Endodermal cell (in vitro differentiated cells): ENCODE measurements around the gene INTS4. TPM values are rescaled to one million over a fixed set of nuclear protein-coding genes. Genes with fewer than 3 reads are reported as not detected.
A peak's percentile ranks its signal among the peaks of the same experiment; 100 is the strongest.

Experiments
- DNase-seq: peaks from one replicate; pipeline ENCODE4 v3.0.0-alpha.2; 2017
- H3K27ac ChIP-seq: 2 replicates; pipeline ENCODE4 v1.5.1; 2013; ENCODE audit warnings: mild to moderate bottlenecking, low read depth, low read length, moderate library complexity
- H3K27me3 ChIP-seq: 2 replicates; pipeline ENCODE4 v1.6.1; 2013; ENCODE audit warnings: mild to moderate bottlenecking, low read length, moderate library complexity; ENCODE audit not compliant: insufficient read depth, control insufficient read depth, poor library complexity, severe bottlenecking
- H3K36me3 ChIP-seq: 2 replicates; pipeline ENCODE4 v1.7.0; 2013; ENCODE audit warnings: mild to moderate bottlenecking, low read length, moderate library complexity; ENCODE audit not compliant: control insufficient read depth, insufficient read depth
- H3K4me1 ChIP-seq: one replicate; pipeline ENCODE4 v1.7.0; 2013; ENCODE audit warnings: low read length; ENCODE audit not compliant: control insufficient read depth, insufficient read depth
- H3K4me3 ChIP-seq: 2 replicates; pipeline ENCODE4 v1.5.1; 2013; ENCODE audit warnings: mild to moderate bottlenecking, low read length, moderate library complexity
- H3K9ac ChIP-seq: 2 replicates; pipeline ENCODE4 v1.6.1; 2013; ENCODE audit warnings: mild to moderate bottlenecking, low read length, moderate library complexity; ENCODE audit not compliant: poor library complexity, severe bottlenecking; ENCODE audit errors: extremely low read depth
- H3K9me3 ChIP-seq: 2 replicates; pipeline ENCODE4 v1.6.1; 2013; ENCODE audit warnings: mild to moderate bottlenecking, low read length, moderate library complexity; ENCODE audit not compliant: control insufficient read depth
- H3K27ac Mint-ChIP-seq: 2 replicates; pipeline ENCODE4 v1.8.0; 2020; ENCODE audit warnings: mixed read lengths
- H3K27me3 Mint-ChIP-seq: 2 replicates; pipeline ENCODE4 v1.8.0; 2021; ENCODE audit warnings: mild to moderate bottlenecking, mixed read lengths; ENCODE audit not compliant: insufficient read depth
- H3K36me3 Mint-ChIP-seq: 2 replicates; pipeline ENCODE4 v1.8.0; 2020; ENCODE audit warnings: low read depth, mixed read lengths
- H3K4me1 Mint-ChIP-seq: 2 replicates; pipeline ENCODE4 v1.8.0; 2020; ENCODE audit warnings: mixed read lengths
- H3K4me3 Mint-ChIP-seq: 2 replicates; pipeline ENCODE4 v1.8.0; 2020; ENCODE audit warnings: mild to moderate bottlenecking, moderate library complexity, mixed read lengths
- H3K9me3 Mint-ChIP-seq: 2 replicates; pipeline ENCODE4 v1.8.0; 2020; ENCODE audit warnings: mild to moderate bottlenecking, mixed read lengths
- WGBS, 2 experiments: methylation state at CpG; one replicate each; pipeline versions ENCODE4 v1.1.5 to v1.1.7; 2013; ENCODE audit warnings: missing lambda C conversion rate in 2 of 2, mixed read lengths in 1 of 2; ENCODE audit not compliant: insufficient coverage in 1 of 2, insufficient read length in 1 of 2; 5-methylcytosine and 5-hydroxymethylcytosine counted together
- total RNA-seq, 2 donors: library from RNA; stranded (reverse); fragmentation: NEBNext Ultra II Directional in 1 of 2; extraction: Animal tissue kit (Norgen Biotek cat#: 25700) in 1 of 2; gene quantifications; 2 replicates in 1 of 2; 3 replicates in 1 of 2; pipeline ENCODE4 v1.2.1, GENCODE V29; 2021
- TF ChIP-seq, protein P1 (sequence below): fragments of 200-600 bp; sonication (generic); conservative IDR thresholded peaks from 2 replicates; pipeline ENCODE4 v1.5.0; 2021; ENCODE audit warnings: antibody characterized with exemption, mild to moderate bottlenecking

The INTS4 gene
- total RNA-seq, 2 donors from 2014 or later, result 37.2 to 42.0 TPM

GRCh38 chr11:78010755-78011154 lies 16.3 kb upstream of the INTS4 start:
- Histone ChIP-seq H3K4me3 (no peak overlapping the region), H3K4me1 (no peaks in the 10 kb centered on the region), H3K9ac (no peak overlapping the region), H3K27me3 (no peaks in the 10 kb centered on the region), H3K27ac (no peak overlapping the region), H3K9me3 (no peaks in the 10 kb centered on the region), H3K36me3 (no peaks in the 10 kb centered on the region)
- DNase-seq, result no peak
- Mint-ChIP-seq H3K9me3 (no peaks in the 10 kb centered on the region), H3K4me3 (no peak overlapping the region), H3K27me3 (no peaks in the 10 kb centered on the region), H3K4me1 (no peaks in the 10 kb centered on the region), H3K27ac (no peak overlapping the region), H3K36me3 (peaks cover 2% of the 10 kb centered on the region)
- WGBS, 2 experiments, result 77 to 93% methylated on average over 3 to 6 of the region's 6 CpGs
- TF ChIP-seq, protein P1, sequence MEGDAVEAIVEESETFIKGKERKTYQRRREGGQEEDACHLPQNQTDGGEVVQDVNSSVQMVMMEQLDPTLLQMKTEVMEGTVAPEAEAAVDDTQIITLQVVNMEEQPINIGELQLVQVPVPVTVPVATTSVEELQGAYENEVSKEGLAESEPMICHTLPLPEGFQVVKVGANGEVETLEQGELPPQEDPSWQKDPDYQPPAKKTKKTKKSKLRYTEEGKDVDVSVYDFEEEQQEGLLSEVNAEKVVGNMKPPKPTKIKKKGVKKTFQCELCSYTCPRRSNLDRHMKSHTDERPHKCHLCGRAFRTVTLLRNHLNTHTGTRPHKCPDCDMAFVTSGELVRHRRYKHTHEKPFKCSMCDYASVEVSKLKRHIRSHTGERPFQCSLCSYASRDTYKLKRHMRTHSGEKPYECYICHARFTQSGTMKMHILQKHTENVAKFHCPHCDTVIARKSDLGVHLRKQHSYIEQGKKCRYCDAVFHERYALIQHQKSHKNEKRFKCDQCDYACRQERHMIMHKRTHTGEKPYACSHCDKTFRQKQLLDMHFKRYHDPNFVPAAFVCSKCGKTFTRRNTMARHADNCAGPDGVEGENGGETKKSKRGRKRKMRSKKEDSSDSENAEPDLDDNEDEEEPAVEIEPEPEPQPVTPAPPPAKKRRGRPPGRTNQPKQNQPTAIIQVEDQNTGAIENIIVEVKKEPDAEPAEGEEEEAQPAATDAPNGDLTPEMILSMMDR, result no peak

DNA sequence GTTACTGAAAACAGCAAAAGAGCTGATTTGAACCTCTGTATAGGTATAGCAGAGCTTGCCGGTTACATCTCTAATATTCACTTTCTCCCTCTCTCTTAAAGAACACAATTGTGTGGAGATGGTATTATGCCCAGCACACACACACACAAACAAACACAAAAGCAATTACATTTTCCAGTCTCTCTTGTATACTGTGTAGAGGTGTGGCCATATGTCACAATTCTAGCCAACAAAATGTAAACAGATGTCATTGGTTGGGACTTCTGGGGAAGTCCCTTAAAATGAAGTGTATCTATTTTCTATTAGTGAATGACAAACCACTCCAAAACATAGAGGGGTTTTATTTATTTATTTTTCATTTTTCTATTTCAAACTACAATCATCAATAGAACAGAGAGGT lies 15.8 kb upstream of the INTS4 start:
- Mint-ChIP-seq H3K27me3 (no peaks in the 10 kb centered on the region), H3K27ac (no peak overlapping the region), H3K36me3 (no peaks in the 10 kb centered on the region), H3K4me3 (no peak overlapping the region), H3K9me3 (no peaks in the 10 kb centered on the region), H3K4me1 (no peaks in the 10 kb centered on the region)
- Histone ChIP-seq H3K36me3 (no peaks in the 10 kb centered on the region), H3K9ac (no peak overlapping the region), H3K4me1 (no peaks in the 10 kb centered on the region), H3K4me3 (no peak overlapping the region), H3K9me3 (no peaks in the 10 kb centered on the region), H3K27me3 (no peaks in the 10 kb centered on the region), H3K27ac (no peak overlapping the region)
- TF ChIP-seq, protein P1, result no peak
- 100% methylated on average over 1 of the region's 1 CpG; no CpG with 5 or more reads in 1 of the 2 experiments for WGBS, 2 experiments
- DNase-seq, result no peak

DNA sequence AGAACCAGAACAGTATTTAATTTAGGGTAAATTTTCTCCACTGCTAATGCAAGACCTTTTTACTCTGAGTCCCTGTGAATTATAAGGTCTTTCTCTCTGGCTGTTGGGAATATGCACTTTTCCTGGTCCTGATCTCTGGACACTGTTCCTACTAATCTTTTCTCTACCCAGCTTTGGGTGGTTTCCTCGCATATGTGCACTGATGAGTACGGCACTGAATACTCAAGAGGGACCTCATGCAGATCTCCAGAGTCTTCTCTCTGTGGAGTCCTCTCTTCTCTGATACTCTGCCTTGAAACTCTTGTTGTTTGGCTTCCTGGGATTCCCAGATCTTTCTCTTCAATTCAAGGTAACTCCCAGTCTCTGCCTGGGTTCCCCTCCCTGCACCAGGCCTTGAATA lies 14.6 kb upstream of the INTS4 start:
- DNase-seq, result peak; percentile 15
- H3K4me1 ChIP-seq, result no peaks in the 10 kb centered on the region
- H3K4me3 Mint-ChIP-seq, result no peak overlapping the region
- no peak overlapping the region for H3K27ac ChIP-seq
- no peaks in the 10 kb centered on the region for H3K27me3 Mint-ChIP-seq
- no peaks in the 10 kb centered on the region for H3K36me3 Mint-ChIP-seq
- H3K9me3 Mint-ChIP-seq, result no peaks in the 10 kb centered on the region
- H3K4me1 Mint-ChIP-seq, result no peaks in the 10 kb centered on the region
- no peaks in the 10 kb centered on the region for H3K27me3 ChIP-seq
- H3K36me3 ChIP-seq, result no peaks in the 10 kb centered on the region
- H3K4me3 ChIP-seq, result no peak overlapping the region
- 91 to 100% methylated on average over 2 of the region's 2 CpGs for WGBS, 2 experiments
- no peaks in the 10 kb centered on the region for H3K9me3 ChIP-seq
- H3K9ac ChIP-seq, result no peak overlapping the region
- TF ChIP-seq, protein P1, result no peak
- no peak overlapping the region for H3K27ac Mint-ChIP-seq
